ENCODE data around the gene MAGEF1.

DNA sequence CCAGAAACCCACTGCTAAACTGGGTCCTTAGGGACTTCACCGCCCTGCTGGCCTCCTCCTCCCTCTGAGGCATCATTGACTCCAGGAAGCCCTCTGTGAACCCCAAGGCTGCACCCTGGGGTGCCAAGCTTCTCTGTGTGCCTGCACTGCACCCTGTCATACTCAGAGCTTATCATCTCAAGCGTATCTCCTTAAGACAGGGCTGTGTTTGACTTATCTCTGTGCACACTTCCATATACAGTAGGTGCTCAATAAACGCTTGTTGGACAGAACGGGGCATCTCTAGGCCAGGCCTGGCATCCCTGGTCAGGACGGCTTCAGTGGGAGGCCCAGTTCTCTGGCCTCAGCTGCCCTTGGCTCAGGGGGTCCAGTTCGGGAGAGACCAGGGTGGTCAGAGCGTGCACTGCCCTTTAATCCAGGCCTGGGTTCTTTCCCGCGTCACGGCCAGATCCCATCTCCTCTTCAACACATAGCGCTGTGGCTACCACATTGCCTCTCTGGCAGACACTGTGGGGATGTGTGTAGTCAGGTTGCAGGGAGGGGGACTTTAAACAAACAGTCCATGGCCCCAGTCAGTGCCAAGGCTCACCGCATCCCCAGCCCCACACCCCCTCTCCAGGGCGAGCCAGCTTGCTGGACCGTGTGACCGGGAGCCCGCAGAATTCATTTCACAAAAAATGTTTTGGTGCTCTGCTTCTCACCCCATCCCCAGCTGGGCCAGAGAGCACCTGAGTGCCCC is 33.4 kb downstream of the MAGEF1 start:
- TF ChIP-seq, protein P1, sequence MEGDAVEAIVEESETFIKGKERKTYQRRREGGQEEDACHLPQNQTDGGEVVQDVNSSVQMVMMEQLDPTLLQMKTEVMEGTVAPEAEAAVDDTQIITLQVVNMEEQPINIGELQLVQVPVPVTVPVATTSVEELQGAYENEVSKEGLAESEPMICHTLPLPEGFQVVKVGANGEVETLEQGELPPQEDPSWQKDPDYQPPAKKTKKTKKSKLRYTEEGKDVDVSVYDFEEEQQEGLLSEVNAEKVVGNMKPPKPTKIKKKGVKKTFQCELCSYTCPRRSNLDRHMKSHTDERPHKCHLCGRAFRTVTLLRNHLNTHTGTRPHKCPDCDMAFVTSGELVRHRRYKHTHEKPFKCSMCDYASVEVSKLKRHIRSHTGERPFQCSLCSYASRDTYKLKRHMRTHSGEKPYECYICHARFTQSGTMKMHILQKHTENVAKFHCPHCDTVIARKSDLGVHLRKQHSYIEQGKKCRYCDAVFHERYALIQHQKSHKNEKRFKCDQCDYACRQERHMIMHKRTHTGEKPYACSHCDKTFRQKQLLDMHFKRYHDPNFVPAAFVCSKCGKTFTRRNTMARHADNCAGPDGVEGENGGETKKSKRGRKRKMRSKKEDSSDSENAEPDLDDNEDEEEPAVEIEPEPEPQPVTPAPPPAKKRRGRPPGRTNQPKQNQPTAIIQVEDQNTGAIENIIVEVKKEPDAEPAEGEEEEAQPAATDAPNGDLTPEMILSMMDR (IDR thresholded peaks at IDR 0.05): no peak
- no peak for TF ChIP-seq POLR2A (IDR thresholded peaks at IDR 0.05)
